HG03565 (cell line): ENCODE measurements around the gene LRP1B.

Source experiments
- ATAC-seq: cut with Tn5 transposase; IDR thresholded peaks from one replicate; pipeline ENCODE4 v1.9.1; 2021; ENCODE audit warnings: mild to moderate bottlenecking, moderate library complexity; ENCODE audit not compliant: unreplicated experiment

The LRP1B gene

GRCh38 chr2:141380008-141380979, 750.5 kb downstream of the LRP1B start:
- no peak for ATAC-seq

- ATAC-seq, result no peak
These were observed 766.0 kb downstream of the LRP1B start for GRCh38 chr2:141364821-141365220.

- ATAC-seq, result no peak
These were observed 768.5 kb downstream of the LRP1B start for GRCh38 chr2:141362311-141362710.

GRCh38 chr2:141348481-141348880, 782.3 kb downstream of the LRP1B start:
- no peak for ATAC-seq

- no peak for ATAC-seq
These were observed 789.4 kb downstream of the LRP1B start for GRCh38 chr2:141341444-141341843.

GRCh38 chr2:141331127-141331526, 799.7 kb downstream of the LRP1B start:
- ATAC-seq, result no peak

GRCh38 chr2:141329964-141330363, 800.9 kb downstream of the LRP1B start:
- ATAC-seq, result no peak

- no peak for ATAC-seq
These were observed 807.2 kb downstream of the LRP1B start for GRCh38 chr2:141323571-141323970.

- ATAC-seq, result no peak
These were observed 812.8 kb downstream of the LRP1B start for GRCh38 chr2:141317986-141318385.

GRCh38 chr2:141316606-141317005, 814.2 kb downstream of the LRP1B start:
- no peak for ATAC-seq

GRCh38 chr2:141316103-141316502, 814.7 kb downstream of the LRP1B start:
- ATAC-seq, result no peak

- no peak for ATAC-seq
These were observed 816.8 kb downstream of the LRP1B start for GRCh38 chr2:141313972-141314371.

GRCh38 chr2:141311430-141311829, 819.4 kb downstream of the LRP1B start:
- ATAC-seq, result no peak

- ATAC-seq, result no peak
These were observed 824.4 kb downstream of the LRP1B start for GRCh38 chr2:141306368-141306767.

- ATAC-seq, result no peak
These were observed 829.3 kb downstream of the LRP1B start for GRCh38 chr2:141301551-141301950.

- no peak for ATAC-seq
These were observed 850.8 kb downstream of the LRP1B start for GRCh38 chr2:141280037-141280436.

- no peak for ATAC-seq
These were observed 859.5 kb downstream of the LRP1B start for GRCh38 chr2:141271346-141271745.

- ATAC-seq, result no peak
These were observed 866.0 kb downstream of the LRP1B start for GRCh38 chr2:141264848-141265247.

GRCh38 chr2:141260911-141261310, 869.9 kb downstream of the LRP1B start:
- no peak for ATAC-seq

- no peak for ATAC-seq
These were observed 871.1 kb downstream of the LRP1B start for GRCh38 chr2:141259683-141260082.

GRCh38 chr2:141242008-141242407, 888.8 kb downstream of the LRP1B start:
- no peak for ATAC-seq

GRCh38 chr2:141226560-141226959, 904.3 kb downstream of the LRP1B start:
- ATAC-seq, result no peak

GRCh38 chr2:141207036-141207385, 923.8 kb downstream of the LRP1B start:
- peak; percentile 66 for ATAC-seq
